NCI-H524 (cell line): Measurements from ENCODE around the gene INTS11.

Source experiments
- DNase-seq, 2 experiments: peaks; one replicate each; lab custom pipeline; 2025; lab: John Stamatoyannopoulos, UW

INTS11 gene

GRCh38 chr1:1262758-1263157 is 61.7 kb downstream of the INTS11 start:
- DNase-seq: no peak

GRCh38 chr1:1262071-1262470 is 62.4 kb downstream of the INTS11 start:
- no peak for DNase-seq
